Panc1 (cell line): ENCODE results near the gene RFTN1.

Source experiments
- POLR2AphosphoS5 ChIP-seq: IDR thresholded peaks from 2 replicates; pipeline ENCODE4 v1.6.1; 2012; ENCODE audit warnings: mild to moderate bottlenecking, low read depth, low read length, moderate library complexity
- SIN3A ChIP-seq: IDR thresholded peaks from 2 replicates; pipeline ENCODE4 v1.6.1; 2012; ENCODE audit warnings: low read depth, mild to moderate bottlenecking, low read length, moderate library complexity, borderline replicate concordance; ENCODE audit not compliant: insufficient read depth
- TCF7L2 ChIP-seq: IDR thresholded peaks from 2 replicates; pipeline ENCODE4 v1.6.1; 2011; ENCODE audit warnings: mild to moderate bottlenecking, low read depth, low read length, inconsistent platforms
- TF ChIP-seq, protein P1 (sequence below): fragments of 450-650 bp; IDR thresholded peaks from 2 replicates; pipeline ENCODE4 v1.5.1; 2017; ENCODE audit warnings: mild to moderate bottlenecking
- TF ChIP-seq, protein P2 (sequence below), 2 experiments: IDR thresholded peaks; 2 replicates each; pipeline ENCODE4 v1.6.1; 2011 to 2012; ENCODE audit warnings: low read depth in 2 of 2, control low read depth in 1 of 2, low read length in 1 of 2, mild to moderate bottlenecking in 1 of 2, moderate library complexity in 1 of 2; ENCODE audit not compliant: insufficient read depth in 1 of 2

DNA sequence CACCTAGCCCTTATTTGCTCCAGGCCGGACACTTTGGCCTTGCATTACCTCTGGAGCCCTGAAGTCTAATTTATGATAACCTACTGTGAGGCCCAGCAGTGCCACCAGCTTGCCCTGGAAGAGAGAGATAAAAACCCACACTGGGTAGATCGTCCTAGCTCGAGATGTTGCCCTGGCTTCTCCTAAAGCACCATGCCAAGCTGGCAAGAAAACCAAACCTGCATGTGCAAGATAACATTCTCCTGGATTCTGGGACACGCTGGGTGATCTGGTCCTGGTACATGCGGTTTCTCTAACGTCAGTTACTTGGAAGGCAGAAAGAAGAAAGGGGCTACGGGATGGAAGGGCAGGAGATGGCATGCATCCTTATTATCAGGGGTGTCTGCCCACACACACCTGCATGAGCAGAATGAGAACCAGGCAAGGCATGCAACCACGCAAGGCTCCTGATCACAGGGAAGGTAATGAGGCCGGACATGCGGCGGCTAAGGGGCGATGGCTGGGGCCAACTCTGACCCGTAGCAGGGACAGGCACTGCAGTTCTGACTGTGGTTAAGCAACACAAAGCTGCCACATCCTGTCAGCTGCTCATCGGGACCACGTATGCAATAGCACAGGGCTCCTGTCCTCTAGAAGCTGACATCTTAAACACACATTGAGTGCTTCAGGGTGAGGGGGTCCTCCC lies 175.5 kb downstream of the RFTN1 start:
- TF ChIP-seq, protein P1, sequence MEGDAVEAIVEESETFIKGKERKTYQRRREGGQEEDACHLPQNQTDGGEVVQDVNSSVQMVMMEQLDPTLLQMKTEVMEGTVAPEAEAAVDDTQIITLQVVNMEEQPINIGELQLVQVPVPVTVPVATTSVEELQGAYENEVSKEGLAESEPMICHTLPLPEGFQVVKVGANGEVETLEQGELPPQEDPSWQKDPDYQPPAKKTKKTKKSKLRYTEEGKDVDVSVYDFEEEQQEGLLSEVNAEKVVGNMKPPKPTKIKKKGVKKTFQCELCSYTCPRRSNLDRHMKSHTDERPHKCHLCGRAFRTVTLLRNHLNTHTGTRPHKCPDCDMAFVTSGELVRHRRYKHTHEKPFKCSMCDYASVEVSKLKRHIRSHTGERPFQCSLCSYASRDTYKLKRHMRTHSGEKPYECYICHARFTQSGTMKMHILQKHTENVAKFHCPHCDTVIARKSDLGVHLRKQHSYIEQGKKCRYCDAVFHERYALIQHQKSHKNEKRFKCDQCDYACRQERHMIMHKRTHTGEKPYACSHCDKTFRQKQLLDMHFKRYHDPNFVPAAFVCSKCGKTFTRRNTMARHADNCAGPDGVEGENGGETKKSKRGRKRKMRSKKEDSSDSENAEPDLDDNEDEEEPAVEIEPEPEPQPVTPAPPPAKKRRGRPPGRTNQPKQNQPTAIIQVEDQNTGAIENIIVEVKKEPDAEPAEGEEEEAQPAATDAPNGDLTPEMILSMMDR, result no peak
- TF ChIP-seq, protein P2, sequence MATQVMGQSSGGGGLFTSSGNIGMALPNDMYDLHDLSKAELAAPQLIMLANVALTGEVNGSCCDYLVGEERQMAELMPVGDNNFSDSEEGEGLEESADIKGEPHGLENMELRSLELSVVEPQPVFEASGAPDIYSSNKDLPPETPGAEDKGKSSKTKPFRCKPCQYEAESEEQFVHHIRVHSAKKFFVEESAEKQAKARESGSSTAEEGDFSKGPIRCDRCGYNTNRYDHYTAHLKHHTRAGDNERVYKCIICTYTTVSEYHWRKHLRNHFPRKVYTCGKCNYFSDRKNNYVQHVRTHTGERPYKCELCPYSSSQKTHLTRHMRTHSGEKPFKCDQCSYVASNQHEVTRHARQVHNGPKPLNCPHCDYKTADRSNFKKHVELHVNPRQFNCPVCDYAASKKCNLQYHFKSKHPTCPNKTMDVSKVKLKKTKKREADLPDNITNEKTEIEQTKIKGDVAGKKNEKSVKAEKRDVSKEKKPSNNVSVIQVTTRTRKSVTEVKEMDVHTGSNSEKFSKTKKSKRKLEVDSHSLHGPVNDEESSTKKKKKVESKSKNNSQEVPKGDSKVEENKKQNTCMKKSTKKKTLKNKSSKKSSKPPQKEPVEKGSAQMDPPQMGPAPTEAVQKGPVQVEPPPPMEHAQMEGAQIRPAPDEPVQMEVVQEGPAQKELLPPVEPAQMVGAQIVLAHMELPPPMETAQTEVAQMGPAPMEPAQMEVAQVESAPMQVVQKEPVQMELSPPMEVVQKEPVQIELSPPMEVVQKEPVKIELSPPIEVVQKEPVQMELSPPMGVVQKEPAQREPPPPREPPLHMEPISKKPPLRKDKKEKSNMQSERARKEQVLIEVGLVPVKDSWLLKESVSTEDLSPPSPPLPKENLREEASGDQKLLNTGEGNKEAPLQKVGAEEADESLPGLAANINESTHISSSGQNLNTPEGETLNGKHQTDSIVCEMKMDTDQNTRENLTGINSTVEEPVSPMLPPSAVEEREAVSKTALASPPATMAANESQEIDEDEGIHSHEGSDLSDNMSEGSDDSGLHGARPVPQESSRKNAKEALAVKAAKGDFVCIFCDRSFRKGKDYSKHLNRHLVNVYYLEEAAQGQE (IDR thresholded peaks at IDR 0.05; ENCODE audit: insufficient read depth in 1 of 2, low read depth in 2 of 2, low read length in 1 of 2), result no peak
- TF ChIP-seq POLR2AphosphoS5 (no peak), SIN3A (no peak), TCF7L2 (no peak)
